Stimulated activated CD8-positive, alpha-beta memory T cell treated with anti-CD3 and anti-CD28 coated beads, Interleukin-7, amount 100 ng/mL, for 1 hour (primary cell): ENCODE data around the gene STARD8.

Experiments used
- DNase-seq, 2 donors: peaks; one replicate each; pipeline ENCODE4 v3.0.0-alpha.2; 2020; ENCODE audit warnings: low read depth in 2 of 2

The STARD8 gene

GRCh38 chrX:68751372-68751771 is 103.9 kb downstream of the STARD8 start:
- DNase-seq, result no peak

GRCh38 chrX:68753218-68753617 is 105.8 kb downstream of the STARD8 start:
- no peak for DNase-seq

GRCh38 chrX:68754406-68754805 is 106.9 kb downstream of the STARD8 start:
- no peak for DNase-seq

- DNase-seq, result no peak
Measured at GRCh38 chrX:68755616-68756125, 108.2 kb downstream of the STARD8 start.

DNA sequence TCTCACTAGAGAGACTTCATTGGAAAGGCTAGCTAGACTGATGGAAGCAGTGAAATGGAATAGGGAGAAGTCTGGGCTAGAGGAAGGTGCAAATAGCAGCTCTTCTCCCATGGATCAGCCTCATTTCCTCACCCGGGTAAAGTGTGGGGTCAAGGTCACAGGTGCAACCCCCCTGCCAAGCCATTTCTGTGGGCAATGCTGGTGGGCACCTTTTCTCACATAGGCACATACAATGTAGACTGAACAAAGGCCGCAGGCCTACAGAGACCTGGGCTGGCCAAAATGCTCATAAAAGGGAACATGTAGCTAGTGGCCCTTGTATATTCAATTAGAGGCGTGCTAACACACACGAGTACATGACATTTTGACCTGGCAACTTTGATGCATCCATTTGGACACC is 109.9 kb downstream of the STARD8 start:
- DNase-seq, result no peak

DNA sequence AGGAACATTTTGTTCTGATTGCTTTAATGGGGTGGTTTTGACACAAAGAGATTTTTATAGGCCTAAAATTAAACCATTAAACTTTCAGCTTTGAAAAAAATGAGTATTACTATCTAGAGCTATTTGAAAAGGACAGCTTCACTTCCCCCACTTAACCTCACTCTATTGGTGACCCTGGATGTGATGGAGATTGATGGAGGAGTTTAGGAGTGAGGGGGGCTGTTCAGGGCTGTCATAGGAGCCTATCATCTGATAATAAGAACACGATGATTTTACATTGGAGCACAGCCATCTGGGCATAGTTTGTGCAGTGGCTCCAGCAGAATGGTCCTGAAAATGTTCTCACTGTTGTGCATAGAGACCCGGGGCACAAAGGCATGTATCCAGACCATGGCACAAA is 110.3 kb downstream of the STARD8 start:
- DNase-seq, result no peak

DNA sequence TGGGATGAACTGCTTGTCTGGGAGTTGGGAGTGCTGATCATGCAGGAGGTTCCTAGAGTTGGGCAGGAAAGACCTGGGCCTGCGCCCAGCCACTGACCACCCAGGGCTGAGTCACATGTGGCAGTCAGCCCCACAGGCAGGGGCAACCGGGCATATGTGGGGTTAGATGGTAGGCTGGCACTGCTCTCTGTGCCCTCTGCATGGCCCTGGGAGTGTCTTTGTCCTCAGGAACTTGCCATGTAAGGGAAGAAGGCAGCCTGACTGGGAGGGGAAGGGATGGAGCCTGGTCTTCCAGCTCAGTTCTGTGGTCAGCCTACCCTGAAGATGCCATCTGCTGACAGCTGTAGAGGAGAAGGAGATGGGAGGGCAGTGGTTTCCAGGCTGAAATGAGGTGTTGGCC is 111.2 kb downstream of the STARD8 start:
- no peak for DNase-seq

GRCh38 chrX:68761086-68761485 is 113.6 kb downstream of the STARD8 start:
- no peak for DNase-seq

DNA sequence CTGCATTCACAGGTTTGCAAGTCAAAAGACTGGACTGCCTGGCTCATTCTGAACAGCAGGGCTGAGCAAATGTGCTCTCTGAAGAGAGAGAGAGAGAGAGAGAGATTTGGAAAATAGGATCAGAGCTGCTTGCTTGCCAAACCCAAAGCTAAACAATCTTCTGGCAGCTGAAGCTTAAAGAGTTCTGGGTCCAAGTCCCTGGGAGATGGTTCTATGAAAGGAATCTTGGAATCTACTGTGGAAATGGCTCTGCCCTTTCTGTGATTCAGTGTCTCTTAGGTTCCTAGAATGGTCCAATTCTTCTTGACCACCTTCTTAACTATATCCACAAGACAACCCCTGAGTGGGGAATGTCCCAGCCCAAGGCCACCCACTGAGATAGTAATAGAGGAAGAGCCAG is 115.3 kb downstream of the STARD8 start:
- DNase-seq, result no peak

DNA sequence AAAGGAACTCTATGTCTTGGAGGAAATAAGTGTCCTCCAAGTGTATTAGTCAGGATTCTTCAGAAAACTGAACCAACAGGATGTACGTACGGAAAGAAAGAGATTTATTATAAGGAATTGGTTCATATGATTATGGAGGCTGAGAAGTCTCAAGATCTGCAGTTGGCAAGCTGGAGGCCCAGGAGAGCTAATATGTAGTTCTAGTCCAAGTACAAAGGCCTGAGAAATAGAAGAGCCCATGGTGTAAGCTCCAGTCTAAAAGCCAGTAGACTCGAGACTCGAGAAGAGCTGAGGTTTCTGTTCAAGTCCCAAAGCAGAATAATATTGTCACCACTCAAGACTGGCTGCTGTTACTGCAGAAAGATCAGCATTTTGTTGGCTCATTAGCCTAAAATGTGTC is 116.0 kb downstream of the STARD8 start:
- no peak for DNase-seq
